LHCN-M2 (cell line): ENCODE measurements around the gene TTLL10. TPM values are rescaled to one million over a fixed set of nuclear protein-coding genes. Genes with fewer than 3 reads are reported as not detected.
"Not testable (repeated sequence)": the region's sequence is repeated elsewhere in the genome, so short reads cannot be mapped to it uniquely, and the experiment has no call there.

Experiments
- DNase-seq: peaks from one replicate; pipeline ENCODE4 v3.0.0-alpha.2; 2012; ENCODE audit warnings: low read depth
- total RNA-seq: library from RNA; depleted of rRNA; stranded (reverse); fragments of >200 nt; gene quantifications from 2 replicates; pipeline ENCODE4 v1.2.3, GENCODE V29; 2014

The TTLL10 gene
- total RNA-seq, 1 experiment from 2014 or later = not detected

- DNase-seq = no peak
Observed at GRCh38 chr1:1170215-1171091, 3.2 kb upstream of the TTLL10 start.

GRCh38 chr1:1171161-1171545 is 2.5 kb upstream of the TTLL10 start:
- DNase-seq = no peak

- no peak for DNase-seq
Observed at GRCh38 chr1:1171546-1172340, 1.9 kb upstream of the TTLL10 start.

GRCh38 chr1:1173061-1173792 is 453 bp upstream of the TTLL10 start:
- no peak for DNase-seq

- no peak for DNase-seq
Observed at GRCh38 chr1:1175221-1176062, 1.8 kb downstream of the TTLL10 start.

DNA sequence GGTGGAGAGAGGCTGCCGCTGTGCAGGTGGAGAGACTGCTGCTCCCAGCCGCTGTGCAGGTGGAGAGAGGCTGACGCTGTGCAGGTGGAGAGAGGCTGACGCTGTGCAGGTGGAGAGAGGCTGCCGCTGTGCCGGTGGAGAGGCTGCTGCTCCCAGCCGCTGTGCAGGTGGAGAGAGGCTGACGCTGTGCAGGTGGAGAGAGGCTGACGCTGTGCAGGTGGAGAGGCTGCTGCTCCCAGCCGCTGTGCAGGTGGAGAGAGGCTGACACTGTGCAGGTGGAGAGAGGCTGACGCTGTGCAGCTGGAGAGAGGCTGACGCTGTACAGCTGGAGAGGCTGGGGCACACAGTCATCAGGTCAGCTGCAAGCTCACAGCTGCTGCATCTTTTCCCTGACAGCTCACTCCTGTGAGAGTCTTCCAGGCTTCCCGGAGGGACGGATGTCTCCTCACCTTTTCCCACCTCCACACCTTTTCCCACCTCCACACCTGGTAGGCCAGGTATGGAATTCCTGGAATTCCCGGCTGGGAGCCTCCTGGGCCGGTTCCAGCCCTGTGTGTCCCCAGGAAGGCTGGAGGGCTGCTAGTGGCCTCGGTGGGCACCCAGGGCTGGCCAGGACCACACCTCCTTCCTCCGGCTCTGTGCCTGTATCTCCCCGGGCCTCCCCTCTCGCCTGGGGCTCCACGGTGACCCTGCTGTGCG is 2.5 kb downstream of the TTLL10 start:
- not testable (repeated sequence) for DNase-seq

- no peak for DNase-seq
Observed at GRCh38 chr1:1176931-1177330, 3.3 kb downstream of the TTLL10 start.

- no peak for DNase-seq
Observed at GRCh38 chr1:1177452-1178206, 3.9 kb downstream of the TTLL10 start.

- no peak for DNase-seq
Observed at GRCh38 chr1:1178794-1179331, 5.2 kb downstream of the TTLL10 start.

DNA sequence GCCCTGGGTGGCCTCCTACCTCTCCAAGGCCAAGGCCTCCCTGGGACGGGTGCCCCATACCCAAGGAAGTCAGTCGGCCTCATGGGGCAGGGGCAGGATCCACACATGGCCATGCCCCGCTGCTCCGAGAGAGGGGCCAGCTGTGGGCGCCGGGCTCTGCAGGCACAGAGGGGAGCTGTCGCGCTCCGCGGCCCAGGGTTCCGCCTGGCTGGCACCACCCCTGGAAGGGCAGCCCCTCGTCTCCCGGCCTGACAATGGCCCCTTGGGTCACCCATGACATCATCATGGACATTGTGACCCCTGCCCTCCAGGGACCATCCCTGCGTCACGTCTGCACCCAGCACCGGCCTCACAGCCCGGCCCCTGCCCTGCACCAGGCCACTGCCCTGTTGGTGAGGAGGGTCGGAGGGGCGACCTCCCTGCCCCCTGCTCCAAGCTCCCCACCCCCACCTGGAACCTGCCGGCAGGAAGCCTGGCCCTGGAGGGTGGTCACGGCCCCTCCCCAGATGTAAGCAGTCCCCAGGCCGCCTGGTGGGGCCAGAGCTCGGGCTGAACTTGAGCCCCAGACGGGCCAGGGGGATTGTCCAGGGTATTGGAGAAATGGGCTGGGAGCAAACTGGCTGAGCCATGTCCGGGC is 5.8 kb downstream of the TTLL10 start:
- DNase-seq = no peak

DNA sequence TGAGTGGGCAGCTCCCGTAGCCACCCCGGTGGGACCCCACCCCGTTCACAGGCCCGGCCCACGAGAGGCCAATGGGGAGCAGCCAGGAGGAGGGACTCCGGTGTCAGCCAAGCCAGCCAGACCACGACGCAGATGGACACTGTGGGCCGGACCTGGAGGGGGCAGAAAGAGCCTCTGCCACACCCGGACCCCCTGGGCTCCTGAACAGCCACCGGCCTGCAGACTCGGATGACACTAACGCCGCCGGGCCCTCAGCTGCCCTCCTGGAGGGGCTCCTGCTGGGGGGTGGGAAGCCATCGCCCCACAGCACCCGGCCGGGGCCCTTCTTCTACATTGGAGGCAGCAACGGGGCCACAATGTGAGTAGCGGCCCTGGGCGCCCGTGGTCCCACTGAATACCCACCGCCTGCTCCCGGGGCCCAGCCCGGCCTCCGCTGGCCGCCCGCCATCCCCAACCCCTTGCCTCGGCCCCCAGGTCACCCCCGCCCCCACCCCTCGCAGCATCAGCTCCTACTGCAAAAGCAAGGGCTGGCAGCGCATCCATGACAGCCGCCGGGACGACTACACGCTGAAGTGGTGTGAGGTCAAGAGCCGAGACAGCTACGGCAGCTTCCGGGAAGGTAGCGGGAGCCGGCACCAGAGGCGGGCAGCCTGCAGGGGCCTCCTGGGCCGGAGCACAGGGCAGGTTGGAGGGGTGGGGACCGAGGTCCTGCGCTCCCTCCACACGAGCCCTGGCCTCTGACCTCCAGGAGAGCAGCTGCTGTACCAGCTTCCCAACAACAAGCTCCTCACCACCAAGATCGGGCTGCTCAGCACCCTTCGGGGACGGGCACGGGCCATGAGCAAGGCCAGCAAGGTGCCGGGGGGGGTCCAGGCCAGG is 6.5 kb downstream of the TTLL10 start:
- no peak for DNase-seq

DNA sequence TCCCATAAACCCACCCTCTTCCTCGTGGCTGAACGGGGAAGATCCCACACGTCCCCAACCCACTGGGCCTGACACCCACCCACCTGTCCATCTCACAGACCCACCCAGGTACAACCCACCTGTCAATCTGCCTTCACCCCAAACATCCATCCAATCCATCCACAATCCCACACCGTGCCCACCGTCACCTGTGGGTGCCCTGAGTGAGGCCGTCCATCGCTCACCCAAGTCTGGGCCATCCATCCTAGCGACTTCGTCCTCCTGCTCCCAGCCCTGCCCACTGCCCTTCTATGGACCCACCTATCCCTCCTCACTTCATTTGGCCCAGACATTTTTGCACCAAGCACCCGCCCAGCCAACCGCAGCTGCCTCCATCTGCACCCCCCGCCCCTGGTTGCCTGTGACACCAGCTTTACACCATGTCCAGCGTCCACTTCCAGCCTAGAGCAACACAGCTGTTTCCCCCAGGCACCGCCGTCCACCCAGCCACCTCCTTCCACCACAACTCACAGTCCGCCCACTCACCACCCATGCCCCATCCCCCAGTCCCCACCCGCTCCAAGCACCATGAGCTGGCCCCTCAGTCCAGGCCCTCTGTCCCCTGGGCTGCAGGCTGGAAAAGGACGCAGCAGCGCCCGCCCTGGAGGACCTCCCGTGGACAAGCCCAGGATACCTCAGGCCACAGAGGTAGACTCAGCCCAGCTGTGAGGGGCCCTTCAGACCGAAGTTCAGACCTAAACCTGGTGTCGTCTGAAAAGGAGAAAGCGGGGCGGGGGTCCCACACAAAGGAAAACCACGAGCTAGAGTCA is 7.7 kb downstream of the TTLL10 start:
- no peak for DNase-seq

DNA sequence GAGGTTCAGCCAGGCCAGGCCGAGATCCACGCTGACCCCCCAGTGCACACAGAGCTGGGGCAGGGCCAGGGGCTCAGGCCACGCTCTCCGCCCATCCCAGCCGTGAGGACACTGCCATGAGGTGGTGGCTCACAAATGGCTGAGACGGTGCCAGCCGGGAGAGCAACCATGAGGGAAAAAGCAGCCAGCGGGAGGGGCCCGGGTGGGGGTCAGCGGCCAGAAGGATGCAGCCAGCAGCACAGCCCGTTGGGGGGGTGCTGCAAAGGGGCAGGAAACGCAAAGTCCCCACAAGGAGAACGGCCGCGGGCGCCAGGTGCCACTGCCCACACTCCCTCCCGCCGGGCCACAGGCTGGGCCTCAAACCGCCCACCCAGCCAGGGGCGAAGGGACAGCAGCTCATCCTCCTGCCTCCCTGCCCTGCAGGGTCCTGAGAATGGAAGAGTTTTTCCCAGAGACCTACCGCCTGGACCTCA is 8.3 kb downstream of the TTLL10 start:
- no peak for DNase-seq

GRCh38 chr1:1182491-1183220 is 9.0 kb downstream of the TTLL10 start:
- DNase-seq = no peak

DNA sequence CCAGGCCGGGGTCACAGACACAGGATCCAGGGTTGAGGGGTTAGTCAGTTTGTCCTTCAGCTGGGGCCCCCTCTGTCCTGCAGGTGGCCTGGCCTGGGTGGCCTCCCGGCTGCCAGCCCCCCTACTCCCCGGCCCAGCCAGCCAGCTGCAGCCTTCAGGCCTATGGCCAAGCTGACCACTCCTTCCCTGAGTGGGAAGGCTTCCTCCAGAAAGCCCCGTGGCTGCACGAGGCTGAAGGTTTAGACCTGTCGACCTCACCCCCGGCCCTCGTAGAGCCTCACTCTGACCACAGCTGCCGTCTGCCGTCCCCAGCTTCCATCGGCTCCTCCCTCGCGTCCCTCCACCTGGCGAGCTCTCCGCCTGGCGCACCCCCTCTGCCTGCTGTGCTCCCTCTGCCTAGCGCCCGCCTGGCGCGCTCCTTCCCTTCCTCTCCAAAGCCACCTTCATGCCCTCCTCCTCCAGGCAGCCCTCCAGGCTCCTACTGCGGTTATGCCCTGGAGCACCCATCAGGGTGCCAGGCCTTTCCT is 9.6 kb downstream of the TTLL10 start:
- DNase-seq = no peak
